Thyroid gland (tissue), 4 donors: Measurements from ENCODE around the gene SRPRB. TPM values are rescaled to one million over a fixed set of nuclear protein-coding genes. Genes with fewer than 3 reads are reported as not detected.

ENCODE experiments used
- DNase-seq, 2 donors: peaks; one replicate each; pipeline ENCODE4 v3.0.0-alpha.2; 2019
- H3K27ac ChIP-seq, 3 donors: fragments of 200-600 bp; sonication (generic); 1 replicate in 2 of 3; 2 replicates in 1 of 3; pipeline ENCODE4 v1.5.1; 2016 to 2019; ENCODE audit warnings: mild to moderate bottlenecking in 1 of 3, moderate library complexity in 1 of 3
- H3K27me3 ChIP-seq: fragments of 200-600 bp; sonication (generic); one replicate; pipeline ENCODE4 v1.5.1; 2019
- H3K36me3 ChIP-seq, 2 donors: fragments of 200-600 bp; sonication (generic); one replicate each; pipeline ENCODE4 v1.5.1; 2016 to 2019
- H3K4me1 ChIP-seq, 2 donors: fragments of 200-600 bp; sonication (generic); one replicate each; pipeline ENCODE4 v1.5.1; 2017 to 2019
- H3K4me3 ChIP-seq, 3 donors: fragments of 200-600 bp; sonication (generic); replicated peaks in 1 of 3; 1 replicate in 2 of 3; 2 replicates in 1 of 3; pipeline ENCODE4 v1.5.1; 2016; ENCODE audit warnings: mild to moderate bottlenecking in 1 of 3
- H3K9me3 ChIP-seq: fragments of 200-600 bp; sonication (generic); one replicate; pipeline ENCODE4 v1.5.1; 2017
- CTCF ChIP-seq, 6 experiments: fragments of 200-600 bp in 3 of 6; fragments of 450-650 bp in 3 of 6; sonication (generic) in 3 of 6; IDR thresholded peaks; one replicate each; pipeline ENCODE4 v1.5.1; 2016 to 2019; ENCODE audit warnings: antibody characterized with exemption in 6 of 6, mild to moderate bottlenecking in 2 of 6, inconsistent platforms in 1 of 6, moderate library complexity in 1 of 6
- POLR2A ChIP-seq, 2 donors: fragments of 450-650 bp; IDR thresholded peaks; one replicate each; pipeline ENCODE4 v1.6.1; 2017; ENCODE audit warnings: antibody characterized with exemption in 2 of 2, mild to moderate bottlenecking in 2 of 2, moderate library complexity in 1 of 2
- whole genome bisulfite sequencing, 2 donors: methylation state at CpG; one replicate each; pipeline ENCODE4 v1.1.5; 2017; 5-methylcytosine and 5-hydroxymethylcytosine counted together
- intact Hi-C: fragments of 100-400 bp; cut with DNase I; formaldehyde crosslinking; loops from one replicate; pipeline ENCODE4 v1.15.1; 2023
- total RNA-seq, 4 donors: library from RNA; depleted of rRNA; stranded (reverse); fragments of >200 nt; gene quantifications; one replicate each; pipeline ENCODE4 v1.2.3, GENCODE V29; 2016

The SRPRB gene
- total RNA-seq, 4 donors from 2014 or later: 26.9 to 55.9 (median 45.2) TPM

- TF ChIP-seq POLR2A (IDR thresholded peaks at IDR 0.05) (no peak), CTCF (IDR thresholded peaks at IDR 0.05) (no peak)
- H3K4me1 ChIP-seq: no peaks in the 10 kb centered on the region
- DNase-seq: no peak
- H3K27ac ChIP-seq: no peak overlapping the region
- intact Hi-C loops: no loop called here
- no peak overlapping the region for H3K4me3 ChIP-seq
- no peaks in the 10 kb centered on the region for H3K9me3 ChIP-seq
- H3K36me3 ChIP-seq: no peaks in the 10 kb centered on the region
- H3K27me3 ChIP-seq: no peaks in the 10 kb centered on the region
- WGBS, 2 donors: 76 to 79% methylated on average over 7 of the region's 7 CpGs
Observed at GRCh38 chr3:133868758-133869475, 63.3 kb downstream of the SRPRB start.

- no peak overlapping the region for H3K27ac ChIP-seq
- no peaks in the 10 kb centered on the region for H3K9me3 ChIP-seq
- H3K27me3 ChIP-seq: no peaks in the 10 kb centered on the region
- intact Hi-C loops: no loop called here
- no peak for DNase-seq
- TF ChIP-seq POLR2A (IDR thresholded peaks at IDR 0.05) (no peak), CTCF (IDR thresholded peaks at IDR 0.05) (no peak)
- WGBS, 2 donors: 95 to 98% methylated on average over 6 of the region's 6 CpGs
- H3K4me3 ChIP-seq: no peak overlapping the region
- H3K4me1 ChIP-seq: no peaks in the 10 kb centered on the region
- H3K36me3 ChIP-seq: no peaks in the 10 kb centered on the region
Observed at GRCh38 chr3:133869586-133869985, 64.0 kb downstream of the SRPRB start.

GRCh38 chr3:133870822-133871221 is 65.2 kb downstream of the SRPRB start:
- DNase-seq: no peak
- Histone ChIP-seq H3K4me1 (no peaks in the 10 kb centered on the region), H3K4me3 (no peak overlapping the region), H3K27me3 (no peaks in the 10 kb centered on the region), H3K9me3 (no peaks in the 10 kb centered on the region), H3K36me3 (no peaks in the 10 kb centered on the region), H3K27ac (no peak overlapping the region)
- intact Hi-C loops: no loop called here
- TF ChIP-seq POLR2A (IDR thresholded peaks at IDR 0.05): no peak
- no peak for TF ChIP-seq CTCF (IDR thresholded peaks at IDR 0.05)

Other genes starting within 250 kb of the SRPRB start
- gene CDV3, start 232.1 kb upstream of the SRPRB start, total RNA-seq: 100 to 1,000 TPM; 147 to 177 (median 166) TPM
- gene TOPBP1, start 143.9 kb upstream of the SRPRB start, total RNA-seq: 10 to 100 TPM; 25.5 to 46.7 (median 29.4) TPM
- 1 to 10 TPM in 3 of 4 donors, under 1 TPM in 1; 0.15 to 4.2 (median 1.2) TPM for gene TF, start 59.4 kb upstream of the SRPRB start, total RNA-seq
- gene RAB6B, start 90.1 kb downstream of the SRPRB start, total RNA-seq: 1 to 10 TPM; 4.4 to 6.2 (median 5.6) TPM
- 10 to 100 TPM; 26.0 to 76.6 (median 41.0) TPM for gene SLCO2A1, start 224.1 kb downstream of the SRPRB start, total RNA-seq